BJ (cell line): Measurements from ENCODE around the gene OR9Q1. TPM values are rescaled to one million over a fixed set of nuclear protein-coding genes. Genes with fewer than 3 reads are reported as not detected.

ENCODE experiments used
- CTCF ChIA-PET: fragments of 350-600 bp; formaldehyde crosslinking; extraction: SDS; loops from one replicate; lab custom pipeline; 2021; ENCODE audit warnings: antibody characterized with exemption, inconsistent platforms; lab: Yijun Ruan, JAX
- POLR2A ChIA-PET: fragments of 300-600 bp; sonication (Branson Sonifier 250); formaldehyde crosslinking; extraction: SDS; loops from one replicate; lab custom pipeline; 2021; ENCODE audit warnings: antibody characterized with exemption; lab: Charles Lee
- DNase-seq: peaks from one replicate; pipeline ENCODE4 v3.0.0-alpha.2; 2011; ENCODE audit warnings: low read depth
- H3K27me3 ChIP-seq: 2 replicates; pipeline ENCODE4 v1.6.0; 2011; ENCODE audit warnings: low read length; ENCODE audit not compliant: control insufficient read depth, insufficient read depth
- H3K36me3 ChIP-seq: 2 replicates; pipeline ENCODE4 v1.5.1; 2011; ENCODE audit warnings: low read length; ENCODE audit not compliant: control insufficient read depth, insufficient read depth
- H3K4me3 ChIP-seq: 2 replicates; pipeline ENCODE4 v1.5.1; 2011; ENCODE audit warnings: low read depth, mild to moderate bottlenecking, control low read depth, low read length
- CTCF ChIP-seq: IDR thresholded peaks from 2 replicates; pipeline ENCODE4 v1.5.1; 2011; ENCODE audit warnings: low read depth, mild to moderate bottlenecking, control low read depth, inconsistent platforms, low read length, moderate library complexity; ENCODE audit not compliant: insufficient read depth
- polyA plus RNA-seq: library from polyadenylated mRNA; depleted of rRNA; stranded (reverse); fragments of >200 nt; gene quantifications from 2 replicates; pipeline ENCODE4 v1.2.3, GENCODE V29; 2011

OR9Q1 gene
- polyA plus RNA-seq, 1 experiment = not detected

DNA sequence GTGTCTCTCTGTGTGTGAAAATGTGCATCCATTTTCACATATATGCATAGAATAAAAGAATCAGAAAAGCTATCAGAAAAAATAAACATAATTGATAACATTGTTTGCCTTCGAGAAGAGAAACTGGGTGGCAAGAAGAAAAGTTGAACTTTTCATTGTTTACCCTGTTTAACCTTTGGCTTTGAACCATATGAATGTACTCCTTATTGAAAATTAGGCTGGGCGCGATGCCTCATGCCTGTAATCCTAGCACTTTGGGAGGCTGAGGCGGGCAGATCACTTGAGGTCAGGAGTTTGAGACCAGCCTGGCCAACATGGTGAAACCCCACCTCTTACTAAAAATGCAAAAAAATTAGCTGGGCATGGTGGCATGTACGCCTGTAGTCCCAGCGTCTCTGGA is 11.9 kb upstream of the OR9Q1 start:
- Histone ChIP-seq H3K27me3 (no peaks in the 10 kb centered on the region), H3K4me3 (no peak overlapping the region), H3K36me3 (no peaks in the 10 kb centered on the region)
- ChIA-PET CTCF (no interaction called here), POLR2A (no interaction called here)
- DNase-seq = no peak
- TF ChIP-seq CTCF = no peak

DNA sequence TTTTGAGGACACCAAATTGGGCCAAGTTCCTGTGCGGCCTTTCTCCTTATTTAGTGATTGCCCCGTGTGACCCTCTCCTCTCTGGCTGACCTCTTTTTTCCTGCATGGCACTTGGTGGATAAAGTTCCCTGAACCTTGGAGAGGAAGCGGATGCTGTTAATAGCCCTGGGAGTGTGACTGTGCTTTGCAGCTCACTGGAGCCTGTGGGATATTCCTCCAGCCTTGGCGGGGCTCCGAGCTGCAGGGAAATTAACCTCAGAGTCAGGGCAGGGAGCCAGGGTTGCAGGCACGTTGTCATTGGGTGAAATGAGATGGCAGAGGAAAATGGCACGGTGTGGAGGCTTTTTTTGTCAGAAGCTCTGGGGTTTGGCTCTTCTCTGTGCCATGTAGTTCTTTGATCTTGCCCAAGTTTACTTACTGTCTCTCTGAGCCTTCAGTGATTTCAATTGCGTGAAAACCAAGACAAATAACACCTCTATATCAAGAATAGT is 965 bp downstream of the OR9Q1 start:
- no peak for TF ChIP-seq CTCF
- Histone ChIP-seq H3K4me3 (no peak overlapping the region), H3K36me3 (no peaks in the 10 kb centered on the region), H3K27me3 (no peaks in the 10 kb centered on the region)
- DNase-seq = no peak
- ChIA-PET CTCF (interaction anchor here (0.7 to 1.2 kb wide), 2 partner anchors 34 to 101 kb away, joined by 3 to 4 read pairs; partner anchors contain the start of gene OR9I1), POLR2A (no interaction called here)

DNA sequence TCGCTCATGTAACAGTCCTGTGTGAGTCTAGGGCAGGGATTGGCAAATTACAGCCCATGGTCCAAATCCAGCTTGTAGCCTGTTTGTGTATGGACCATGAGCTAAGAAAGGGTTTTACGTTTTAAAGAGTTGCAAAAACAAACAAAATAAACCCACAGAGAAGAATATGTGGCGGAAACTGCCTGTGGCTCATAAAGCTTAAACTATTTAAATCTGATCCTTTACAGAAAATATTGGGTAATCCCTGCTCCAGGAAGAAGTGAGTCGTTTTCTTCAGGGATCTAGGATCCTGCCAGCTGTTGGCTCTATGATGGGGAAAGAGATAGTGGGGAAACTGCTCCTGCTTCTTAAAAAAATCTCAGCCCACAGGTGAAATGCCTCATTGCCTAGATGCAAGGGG is 3.7 kb downstream of the OR9Q1 start:
- Histone ChIP-seq H3K36me3 (no peaks in the 10 kb centered on the region), H3K27me3 (no peaks in the 10 kb centered on the region), H3K4me3 (no peak overlapping the region)
- peak; percentile 27 for DNase-seq
- TF ChIP-seq CTCF = no peak
- CTCF ChIA-PET = interaction anchor here (1.3 kb wide), 1 partner anchor 33 kb away, joined by 4 read pairs; no protein-coding TSS in a partner anchor
- POLR2A ChIA-PET = no interaction called here

- TF ChIP-seq CTCF = no peak
- H3K4me3 ChIP-seq = no peak overlapping the region
- CTCF ChIA-PET = no interaction called here
- POLR2A ChIA-PET = no interaction called here
- DNase-seq = no peak
- H3K36me3 ChIP-seq = no peaks in the 10 kb centered on the region
- H3K27me3 ChIP-seq = no peaks in the 10 kb centered on the region
Measured at GRCh38 chr11:58028687-58029411, 5.2 kb downstream of the OR9Q1 start.

GRCh38 chr11:58030653-58031052 is 7.0 kb downstream of the OR9Q1 start, which contains the start of gene OR6Q1:
OR6Q1 (plus strand) TSS chr11:58030953; CDS start chr11:58030953, 0 bp downstream.
- Histone ChIP-seq H3K36me3 (no peaks in the 10 kb centered on the region), H3K27me3 (no peaks in the 10 kb centered on the region), H3K4me3 (no peak within 1 kb of the TSS)
- POLR2A ChIA-PET = no interaction called here
- no peak for DNase-seq
- CTCF ChIA-PET = interaction anchor here (0.8 kb wide), 1 partner anchor 1519 kb away, joined by 3 read pairs; no protein-coding TSS in a partner anchor
- no peak for TF ChIP-seq CTCF
